NCI-H2029 (cell line): Measurements from ENCODE around the gene RTRAF.
A peak's percentile ranks its signal among the peaks of the same experiment; 100 is the strongest.

Source experiments
- DNase-seq: peaks from one replicate; lab custom pipeline; 2025; lab: John Stamatoyannopoulos, UW

The RTRAF gene

DNA sequence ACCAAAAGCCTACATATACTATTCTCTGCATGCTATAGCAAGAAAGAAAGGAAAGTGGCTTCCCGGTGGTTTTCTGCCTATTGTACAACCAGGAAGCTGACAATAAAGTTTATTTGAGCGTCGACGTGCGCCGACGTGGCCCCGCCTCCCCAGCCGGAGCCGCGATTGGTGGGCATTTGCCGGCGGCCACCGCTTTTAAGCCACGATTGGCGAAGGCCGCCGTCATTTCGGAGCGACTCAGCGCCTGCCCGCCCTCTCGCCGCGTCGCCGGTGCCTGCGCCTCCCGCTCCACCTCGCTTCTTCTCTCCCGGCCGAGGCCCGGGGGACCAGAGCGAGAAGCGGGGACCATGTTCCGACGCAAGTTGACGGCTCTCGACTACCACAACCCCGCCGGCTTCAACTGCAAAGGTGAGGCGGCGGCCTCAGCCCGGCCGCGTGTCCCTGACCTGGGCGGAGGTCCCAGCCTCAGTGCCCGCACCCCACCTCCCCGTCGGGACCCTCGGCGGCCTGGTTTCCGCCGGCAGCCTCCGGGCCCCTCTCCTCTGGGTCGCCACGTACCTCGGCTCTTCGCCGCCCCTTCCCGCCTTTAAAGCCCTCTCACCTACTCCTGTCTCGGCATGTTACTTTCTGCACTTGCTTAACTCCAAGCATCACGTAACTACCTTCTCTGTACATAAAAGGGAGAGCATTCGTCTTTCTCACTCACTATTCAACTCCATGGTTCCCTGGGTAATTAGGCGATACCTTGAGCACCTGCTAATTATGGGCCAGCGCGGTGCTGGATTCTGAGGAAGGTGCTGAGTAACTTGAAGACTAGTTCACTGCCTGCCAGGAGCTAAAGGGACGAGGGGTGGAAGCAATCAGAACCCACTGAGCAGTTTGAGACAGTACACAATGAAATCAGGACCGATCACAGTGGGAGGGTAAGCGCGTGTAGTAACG lies at the start of gene RTRAF:
RTRAF (plus strand) TSS at position 254 of the 942 bp plus-strand sequence; CDS start at position 348, 94 bp downstream.
- DNase-seq, result peak; percentile 98

- no peak for DNase-seq
These were observed 49.5 kb upstream of the RTRAF start for GRCh38 chr14:51939755-51940301.

GRCh38 chr14:51942971-51943370 lies 46.4 kb upstream of the RTRAF start:
- no peak for DNase-seq

DNA sequence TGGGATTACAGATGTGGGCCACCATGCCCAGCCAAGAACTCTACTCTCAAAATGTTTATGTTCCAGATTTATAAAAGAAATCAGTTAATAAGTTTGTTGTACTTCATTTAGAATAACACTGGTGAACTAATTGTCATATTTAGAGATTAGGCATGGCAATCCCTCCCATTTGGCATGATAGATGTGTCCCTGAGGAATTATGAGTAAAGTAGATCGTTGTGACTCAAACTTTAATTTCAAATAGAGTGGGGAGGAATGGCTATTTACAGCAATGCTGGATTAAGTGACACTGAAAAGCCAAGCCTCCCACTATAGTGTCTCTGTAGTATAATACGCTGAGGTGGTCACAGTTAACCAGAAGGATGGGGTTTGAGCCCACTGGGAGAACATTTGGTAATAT lies 39.3 kb upstream of the RTRAF start:
- DNase-seq, result no peak

GRCh38 chr14:51951656-51952055 lies 37.7 kb upstream of the RTRAF start:
- no peak for DNase-seq

- DNase-seq, result no peak
These were observed 35.3 kb upstream of the RTRAF start for GRCh38 chr14:51954031-51954430.

- no peak for DNase-seq
These were observed 34.7 kb upstream of the RTRAF start for GRCh38 chr14:51954657-51955056.

GRCh38 chr14:51957950-51958349 lies 31.4 kb upstream of the RTRAF start:
- DNase-seq, result no peak

DNA sequence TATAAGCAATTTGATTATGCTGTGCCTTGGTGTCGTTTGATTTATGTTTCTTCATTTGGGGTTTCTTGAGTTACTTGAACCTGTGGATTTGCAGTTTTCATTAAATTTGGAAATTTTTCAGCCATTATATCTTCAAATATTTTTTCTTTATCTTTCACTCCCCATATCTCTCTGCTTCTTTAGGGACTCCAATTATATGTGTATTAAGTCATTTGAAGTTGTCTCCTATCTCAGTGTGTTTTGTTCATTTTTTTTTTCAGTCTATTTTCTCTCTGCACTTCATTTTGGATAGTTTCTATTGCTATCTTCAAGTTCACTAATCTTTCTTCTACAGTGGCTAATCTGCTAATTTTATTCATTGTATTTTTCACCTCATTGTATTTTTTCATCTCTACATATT lies 29.4 kb upstream of the RTRAF start:
- no peak for DNase-seq

- DNase-seq, result no peak
These were observed 28.5 kb upstream of the RTRAF start for GRCh38 chr14:51960866-51961265.

DNA sequence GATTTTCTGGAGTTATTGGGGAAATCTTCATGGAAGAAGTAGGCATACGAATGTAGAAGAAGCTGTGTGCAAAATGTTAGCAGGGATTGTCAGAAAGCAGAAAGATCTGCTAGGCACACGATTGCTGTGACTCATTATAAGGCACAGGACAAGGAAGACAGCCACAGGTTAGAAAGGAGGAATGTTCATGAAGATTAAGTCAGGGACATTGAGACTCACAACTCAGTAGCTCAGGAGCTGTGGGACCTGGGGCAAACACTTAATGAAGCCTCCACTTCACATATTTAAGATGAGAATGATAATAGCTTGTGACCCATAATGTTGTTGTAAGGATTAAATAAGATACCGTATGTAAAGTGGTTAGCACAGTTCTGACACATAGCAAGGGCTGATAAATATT lies 26.6 kb upstream of the RTRAF start:
- no peak for DNase-seq

GRCh38 chr14:51963286-51963685 lies 26.1 kb upstream of the RTRAF start:
- DNase-seq, result no peak

- DNase-seq, result no peak
These were observed 21.8 kb upstream of the RTRAF start for GRCh38 chr14:51967521-51967920.

GRCh38 chr14:51969852-51970540 lies 19.4 kb upstream of the RTRAF start:
- no peak for DNase-seq

- DNase-seq, result no peak
These were observed 16.8 kb upstream of the RTRAF start for GRCh38 chr14:51972566-51972965.

- no peak for DNase-seq
These were observed 12.3 kb upstream of the RTRAF start for GRCh38 chr14:51977075-51977474.

DNA sequence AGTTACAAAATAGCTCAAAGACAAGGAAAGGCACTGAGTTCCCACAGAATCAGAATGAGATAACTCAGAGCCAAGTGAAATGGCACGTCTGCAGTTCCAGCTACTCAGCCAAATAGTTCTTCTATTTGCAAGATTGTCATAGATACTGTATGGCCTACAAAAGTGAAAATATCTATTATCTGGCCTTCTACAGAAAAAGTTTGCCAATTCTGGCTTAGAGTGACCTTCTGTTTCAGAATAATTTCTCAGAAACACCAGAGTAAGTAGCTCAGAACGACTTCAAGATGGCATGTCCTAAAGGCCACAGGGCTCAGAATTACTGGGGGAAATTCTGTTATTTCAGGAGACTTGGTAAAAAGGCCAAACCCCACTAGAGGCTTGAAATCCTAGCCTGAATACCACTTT lies 10.7 kb upstream of the RTRAF start:
- no peak for DNase-seq

GRCh38 chr14:51979088-51979709 lies 10.1 kb upstream of the RTRAF start:
- peak; percentile 51 for DNase-seq

GRCh38 chr14:51981218-51981854 lies 8.0 kb upstream of the RTRAF start:
- no peak for DNase-seq

GRCh38 chr14:51988221-51988620 lies 1.1 kb upstream of the RTRAF start:
- DNase-seq, result no peak

- DNase-seq, result no peak
These were observed 1.1 kb downstream of the RTRAF start for GRCh38 chr14:51990488-51990887.
